ENCODE measurements around the gene IL12RB1. TPM values are rescaled to one million over a fixed set of nuclear protein-coding genes. Genes with fewer than 3 reads are reported as not detected.

Gene IL12RB1
- total and polyA plus RNA-seq, 7 donors = 0.14 to 0.53 (median 0.17) TPM; not detected in 1

GRCh38 chr19:18122860-18123795 is 36.4 kb upstream of the IL12RB1 start:
- DNase-seq = no peak
- 69 to 76% (median 71%) methylated on average over 25 to 27 of the region's 27 CpGs for WGBS, 3 donors
- Histone ChIP-seq H3K4me1 (no peaks in the 10 kb centered on the region), H3K27me3 (ENCODE audit: insufficient read depth in 3 of 3, low read length in 2 of 3) (no peaks in the 10 kb centered on the region), H3K27ac (no peak overlapping the region), H3K9me3 (no peaks in the 10 kb centered on the region), H3K36me3 (ENCODE audit: insufficient read depth in 1 of 2, low read depth in 1 of 2) (peaks cover 0 to 6% of the 10 kb centered on the region in 2 donors), H3K4me3 (no peak overlapping the region)
- TF ChIP-seq CTCF (IDR thresholded peaks at IDR 0.05) = no peak
- peak in 2 of 4 donors; percentile 14 to 22 for ATAC-seq
- intact Hi-C loops (cut with DNase I) = no loop called here

- ATAC-seq (no peak), DNase-seq (no peak)
- Histone ChIP-seq H3K36me3 (ENCODE audit: insufficient read depth in 1 of 2, low read depth in 1 of 2) (peaks cover 0 to 6% of the 10 kb centered on the region in 2 donors), H3K27ac (no peak overlapping the region), H3K27me3 (ENCODE audit: insufficient read depth in 3 of 3, low read length in 2 of 3) (no peaks in the 10 kb centered on the region), H3K4me3 (no peak overlapping the region), H3K4me1 (no peaks in the 10 kb centered on the region), H3K9me3 (no peaks in the 10 kb centered on the region)
- intact Hi-C loops (cut with DNase I) = no loop called here
- WGBS, 3 donors = 89 to 90% (median 89%) methylated on average over 7 of the region's 7 CpGs
- no peak for TF ChIP-seq CTCF (IDR thresholded peaks at IDR 0.05)
These were observed 35.7 kb upstream of the IL12RB1 start for GRCh38 chr19:18122424-18122823.

- intact Hi-C loops (cut with DNase I) = no loop called here
- DNase-seq = no peak
These were observed 34.4 kb upstream of the IL12RB1 start for GRCh38 chr19:18121166-18121565.

GRCh38 chr19:18120127-18120526 is 33.4 kb upstream of the IL12RB1 start:
- WGBS, 3 donors = 10 to 51% (median 40%) methylated on average over 1 of the region's 1 CpG
- Histone ChIP-seq H3K9me3 (no peaks in the 10 kb centered on the region), H3K4me1 (no peaks in the 10 kb centered on the region), H3K27ac (no peak overlapping the region), H3K27me3 (ENCODE audit: insufficient read depth in 3 of 3, low read length in 2 of 3) (no peaks in the 10 kb centered on the region), H3K36me3 (ENCODE audit: insufficient read depth in 1 of 2, low read depth in 1 of 2) (peaks cover 0 to 6% of the 10 kb centered on the region in 2 donors), H3K4me3 (no peak overlapping the region)
- no peak for DNase-seq
- TF ChIP-seq CTCF (IDR thresholded peaks at IDR 0.05) = no peak
- intact Hi-C loops (cut with DNase I) = no loop called here
- no peak for ATAC-seq

More at GRCh38 chr19:18121166-18121565, 34.4 kb upstream of the IL12RB1 start:
- no peaks in the 10 kb centered on the region for H3K9me3 ChIP-seq
- no peak for TF ChIP-seq CTCF (IDR thresholded peaks at IDR 0.05)
- H3K27me3 ChIP-seq (ENCODE audit: insufficient read depth in 3 of 3, low read length in 2 of 3) = no peaks in the 10 kb centered on the region
- H3K4me1 ChIP-seq = no peaks in the 10 kb centered on the region
- WGBS, 3 donors = 91 to 94% (median 93%) methylated on average over 5 of the region's 5 CpGs
- H3K36me3 ChIP-seq (ENCODE audit: insufficient read depth in 1 of 2, low read depth in 1 of 2) = peaks cover 0 to 6% of the 10 kb centered on the region in 2 donors
- no peak overlapping the region for H3K27ac ChIP-seq
- no peak overlapping the region for H3K4me3 ChIP-seq
- ATAC-seq = no peak
